Esophagus squamous epithelium (tissue), 5 donors: ENCODE results near the gene TRAF2. TPM values are rescaled to one million over a fixed set of nuclear protein-coding genes. Genes with fewer than 3 reads are reported as not detected.

Experiments
- DNase-seq: peaks from one replicate; lab custom pipeline; 2025; lab: John Stamatoyannopoulos, UW
- H3K27ac ChIP-seq, 4 donors: fragments of 200-600 bp; sonication (generic); one replicate each; pipeline ENCODE4 v1.5.1; 2016 to 2019; ENCODE audit warnings: mild to moderate bottlenecking in 1 of 4
- H3K27me3 ChIP-seq, 4 donors: fragments of 200-600 bp; sonication (generic); 1 replicate in 3 of 4; 2 replicates in 1 of 4; pipeline versions ENCODE4 v1.5.1 to v1.6.0; 2017 to 2021; ENCODE audit warnings: antibody characterized with exemption in 1 of 4
- H3K36me3 ChIP-seq, 3 donors: fragments of 200-600 bp; sonication (generic); one replicate each; pipeline ENCODE4 v1.5.1; 2016 to 2019
- H3K4me1 ChIP-seq, 3 donors: fragments of 200-600 bp; sonication (generic); one replicate each; pipeline ENCODE4 v1.5.1; 2017 to 2019
- H3K4me3 ChIP-seq, 4 donors: fragments of 200-600 bp; sonication (generic); 1 replicate in 3 of 4; 2 replicates in 1 of 4; pipeline ENCODE4 v1.5.1; 2016 to 2019; ENCODE audit warnings: mild to moderate bottlenecking in 2 of 4, moderate library complexity in 1 of 4
- H3K9me3 ChIP-seq, 3 donors: fragments of 200-600 bp; sonication (generic); one replicate each; pipeline ENCODE4 v1.5.1; 2016 to 2019
- CTCF ChIP-seq, 6 experiments: fragments of 450-650 bp in 4 of 6; fragments of 200-600 bp in 2 of 6; sonication (generic) in 2 of 6; IDR thresholded peaks; one replicate each; pipeline ENCODE4 v1.5.1; 2016 to 2019; ENCODE audit warnings: antibody characterized with exemption in 6 of 6, mild to moderate bottlenecking in 4 of 6, moderate library complexity in 4 of 6
- POLR2A ChIP-seq, 4 donors: fragments of 450-650 bp; IDR thresholded peaks; one replicate each; pipeline ENCODE4 v1.6.1; 2017; ENCODE audit warnings: antibody characterized with exemption in 4 of 4, mild to moderate bottlenecking in 4 of 4, moderate library complexity in 3 of 4
- WGBS, 2 donors: methylation state at CpG; one replicate each; pipeline ENCODE4 v1.1.5; 2018; 5-methylcytosine and 5-hydroxymethylcytosine counted together
- intact Hi-C: fragments of 100-400 bp; cut with DNase I; formaldehyde crosslinking; loops from one replicate; pipeline ENCODE4 v1.15.0; 2022
- total RNA-seq, 4 donors: library from RNA; depleted of rRNA; stranded (reverse); fragments of >200 nt; gene quantifications; one replicate each; pipeline ENCODE4 v1.1.0, GENCODE V29; 2016
- donor health status: DM: yes; HTN: yes; CAD: no.

Gene TRAF2
- total RNA-seq, 4 donors from 2014 or later, result 8.0 to 20.9 (median 13.2) TPM

GRCh38 chr9:136910901-136911245 is 24.6 kb downstream of the TRAF2 start:
- H3K4me1 ChIP-seq, result no peaks in the 10 kb centered on the region
- TF ChIP-seq CTCF (IDR thresholded peaks at IDR 0.05) (no peak), POLR2A (IDR thresholded peaks at IDR 0.05) (no peak)
- intact Hi-C loops, result no loop called here
- peaks cover 5 to 98% (median 24%) of the 10 kb centered on the region in 3 donors for H3K36me3 ChIP-seq
- H3K27me3 ChIP-seq, result no peaks in the 10 kb centered on the region
- H3K4me3 ChIP-seq, result no peak overlapping the region
- WGBS, 2 donors, result 95 to 96% methylated on average over 7 to 10 of the region's 12 CpGs
- DNase-seq, result no peak
- no peak overlapping the region for H3K27ac ChIP-seq
- no peaks in the 10 kb centered on the region for H3K9me3 ChIP-seq

DNA sequence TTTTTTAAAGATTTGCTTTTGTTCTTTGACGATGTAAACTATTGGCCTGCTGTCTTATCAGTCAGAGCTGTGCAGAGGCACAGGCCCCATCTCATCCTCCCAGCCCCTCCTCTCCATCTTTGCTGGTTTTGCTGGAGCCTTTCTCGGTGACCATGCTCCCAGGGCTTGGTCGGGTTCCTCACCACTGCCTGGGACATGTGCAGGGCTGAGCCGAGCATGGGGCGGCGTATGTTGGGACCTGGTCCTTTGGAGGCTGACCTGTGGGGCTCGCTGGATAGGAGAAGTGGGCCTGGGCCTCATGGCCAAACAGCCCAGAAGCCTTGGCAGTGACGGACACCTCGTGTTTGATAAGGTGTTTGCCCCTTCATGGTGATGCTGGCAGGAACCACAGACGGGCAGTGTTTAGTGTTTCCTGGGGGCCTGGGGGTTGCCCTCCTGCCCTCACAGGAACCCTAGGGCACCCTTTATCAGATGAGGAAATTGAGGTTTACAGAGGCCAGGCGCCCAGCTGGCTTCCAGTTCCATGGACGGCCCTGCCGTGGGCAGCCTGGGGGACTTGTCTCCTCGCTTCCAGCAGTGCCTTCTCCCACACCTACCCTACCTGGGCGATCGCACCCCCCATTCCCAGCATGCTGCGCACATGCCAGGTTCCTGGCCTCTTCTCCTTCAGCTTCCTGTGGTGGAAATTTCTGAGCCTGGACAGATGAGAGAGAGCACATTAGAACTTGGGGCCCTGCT is 27.6 kb downstream of the TRAF2 start:
- no peak overlapping the region for H3K27ac ChIP-seq
- WGBS, 2 donors, result 87 to 92% methylated on average over 7 to 14 of the region's 17 CpGs
- no peak for DNase-seq
- H3K9me3 ChIP-seq, result no peaks in the 10 kb centered on the region
- intact Hi-C loops, result no loop called here
- TF ChIP-seq POLR2A (IDR thresholded peaks at IDR 0.05), result no peak
- no peak for TF ChIP-seq CTCF (IDR thresholded peaks at IDR 0.05)
- no peaks in the 10 kb centered on the region for H3K4me1 ChIP-seq
- no peaks in the 10 kb centered on the region for H3K27me3 ChIP-seq
- peaks cover 10 to 98% (median 25%) of the 10 kb centered on the region in 3 donors for H3K36me3 ChIP-seq
- no peak overlapping the region for H3K4me3 ChIP-seq

DNA sequence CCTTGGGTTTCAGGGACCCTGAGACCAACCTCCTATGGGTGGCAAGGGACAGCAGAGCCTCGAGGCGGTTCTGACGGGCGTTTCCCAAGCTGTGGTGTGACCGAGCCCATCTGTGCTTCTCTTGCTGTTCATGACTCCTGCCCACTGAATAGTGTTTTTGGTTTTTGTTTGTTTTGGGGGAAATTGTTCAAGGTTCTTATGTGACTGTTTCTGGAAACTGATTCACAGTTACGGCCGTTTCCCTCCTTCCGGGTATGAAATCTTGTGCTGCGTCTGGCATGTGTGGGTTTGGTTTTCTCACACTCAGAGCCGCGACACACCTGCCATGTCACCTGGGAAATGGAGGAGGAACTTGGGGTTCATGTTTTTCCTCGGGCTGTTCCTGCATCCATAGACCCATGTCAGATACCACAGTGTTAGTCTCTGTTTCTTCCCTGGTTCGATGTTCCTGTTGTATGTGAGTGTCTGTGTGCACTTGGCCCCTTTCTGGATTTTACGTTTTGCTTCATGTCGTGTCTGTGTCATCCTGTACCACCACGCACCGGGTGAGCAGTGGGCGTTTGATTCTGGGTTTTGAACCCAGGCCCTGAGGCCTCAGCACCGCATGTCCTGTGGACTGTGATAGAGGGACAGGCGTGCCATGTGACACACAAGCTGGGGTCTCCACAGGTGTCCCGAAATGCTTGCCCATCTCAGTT is 29.5 kb downstream of the TRAF2 start:
- intact Hi-C loops, result no loop called here
- no peaks in the 10 kb centered on the region for H3K27me3 ChIP-seq
- no peak for DNase-seq

GRCh38 chr9:136916330-136917184 is 30.2 kb downstream of the TRAF2 start:
- DNase-seq, result no peak
- H3K4me1 ChIP-seq, result peaks cover 0 to 4% (median 0%) of the 10 kb centered on the region in 3 donors
- H3K27me3 ChIP-seq, result no peaks in the 10 kb centered on the region
- H3K4me3 ChIP-seq, result no peak overlapping the region
- no peak overlapping the region for H3K27ac ChIP-seq
- 89 to 90% methylated on average over 27 to 28 of the region's 32 CpGs for WGBS, 2 donors
- H3K36me3 ChIP-seq, result peaks cover 27 to 98% (median 37%) of the 10 kb centered on the region in 3 donors
- TF ChIP-seq POLR2A (IDR thresholded peaks at IDR 0.05) (no peak), CTCF (IDR thresholded peaks at IDR 0.05) (no peak)
- H3K9me3 ChIP-seq, result no peaks in the 10 kb centered on the region
- intact Hi-C loops, result no loop called here

More for the DNA sequence above, 29.5 kb downstream of the TRAF2 start:
- Histone ChIP-seq H3K27ac (no peak overlapping the region), H3K4me3 (no peak overlapping the region), H3K36me3 (peaks cover 21 to 98% (median 29%) of the 10 kb centered on the region in 3 donors), H3K9me3 (no peaks in the 10 kb centered on the region), H3K4me1 (no peaks in the 10 kb centered on the region)
- 83 to 90% methylated on average over 18 to 20 of the region's 21 CpGs for WGBS, 2 donors
- TF ChIP-seq POLR2A (IDR thresholded peaks at IDR 0.05) (no peak), CTCF (IDR thresholded peaks at IDR 0.05) (no peak)
